Adrenal gland (tissue), 5 donors: ENCODE measurements around the gene PANX2.

Experiments used
- CTCF ChIP-seq, 6 experiments: fragments of 450-650 bp in 4 of 6; fragments of 200-600 bp in 2 of 6; sonication (generic) in 1 of 6; IDR thresholded peaks; 1 replicate in 5 of 6; 2 replicates in 1 of 6; pipeline versions ENCODE4 v1.5.1 to v1.8.0; 2016 to 2021; ENCODE audit warnings: antibody characterized with exemption in 6 of 6, mild to moderate bottlenecking in 2 of 6, moderate library complexity in 1 of 6
- POLR2A ChIP-seq, 2 donors: fragments of 450-650 bp; IDR thresholded peaks; one replicate each; pipeline ENCODE4 v1.6.1; 2017; ENCODE audit warnings: antibody characterized with exemption in 2 of 2, mild to moderate bottlenecking in 2 of 2, moderate library complexity in 1 of 2
- donor health status: DM: no; HTN: no; CAD: no.

GRCh38 chr22:50193621-50194020 is 23.1 kb downstream of the PANX2 start:
- TF ChIP-seq CTCF (IDR thresholded peaks at IDR 0.05) (no peak), POLR2A (IDR thresholded peaks at IDR 0.05) (no peak)
